ENCODE measurements around the gene SREBF2.
A peak's percentile ranks its signal among the peaks of the same experiment; 100 is the strongest.

SREBF2 gene

GRCh38 chr22:41820447-41820846 is 12.5 kb upstream of the SREBF2 start:
- Histone ChIP-seq H3K9ac (ENCODE audit: low read depth, low read length, poor library complexity) (no peak overlapping the region), H2AFZ (ENCODE audit: low read length) (no peak overlapping the region), H3K18ac (ENCODE audit: low read length) (no peak overlapping the region), H3K9me3 (replicated peaks in 1 of 2; ENCODE audit: control insufficient read depth in 2 of 2, insufficient read depth in 1 of 2, low read depth in 1 of 2, low read length in 2 of 2) (no peaks in the 10 kb centered on the region), H3K14ac (ENCODE audit: low read length) (no peak overlapping the region), H3K27me3 (ENCODE audit: control insufficient read depth in 3 of 3, insufficient read depth in 3 of 3, low read depth in 1 of 3, low read length in 3 of 3) (no peaks in the 10 kb centered on the region), H3K4me2 (ENCODE audit: insufficient read depth, low read length, poor library complexity, severe bottlenecking) (no peak overlapping the region), H2BK15ac (ENCODE audit: low read length) (no peak overlapping the region), H4K8ac (ENCODE audit: low read depth, low read length) (no peak overlapping the region), H3K27ac (replicated peaks; ENCODE audit: low read length) (no peak overlapping the region), H3K4ac (ENCODE audit: low read length) (no peak overlapping the region), H3K36me3 (replicated peaks in 1 of 2; ENCODE audit: control insufficient read depth in 2 of 2, insufficient read depth in 2 of 2, low read length in 2 of 2) (peaks cover 14 to 50% of the 10 kb centered on the region in 2 donors), H4K91ac (ENCODE audit: low read depth, low read length, poor library complexity) (no peak overlapping the region), H3K23ac (ENCODE audit: low read depth, low read length, poor library complexity) (no peak overlapping the region), H2BK120ac (ENCODE audit: low read depth, low read length) (no peak overlapping the region), H2AK5ac (ENCODE audit: low read depth, low read length) (no peak overlapping the region), H2BK12ac (ENCODE audit: low read length) (no peak overlapping the region), H3K79me1 (ENCODE audit: low read depth, low read length) (no peaks in the 10 kb centered on the region), H2BK5ac (ENCODE audit: low read length) (no peak overlapping the region), H3K4me3 (ENCODE audit: low read length in 2 of 2) (no peak overlapping the region), H3K4me1 (ENCODE audit: control insufficient read depth in 2 of 2, insufficient read depth in 1 of 2, low read depth in 1 of 2, low read length in 2 of 2) (peaks cover 7 to 20% of the 10 kb centered on the region in 2 donors)
- no CpG with 5 or more reads among the region's 5 CpGs for WGBS, 2 donors (ENCODE audit: extremely low coverage in 2 of 2, insufficient read length in 2 of 2, insufficient replicate concordance in 1 of 2)
- no peak for DNase-seq (ENCODE audit: low spot score)

GRCh38 chr22:41821471-41822316 is 11.2 kb upstream of the SREBF2 start:
- Histone ChIP-seq H3K79me1 (ENCODE audit: low read depth, low read length) (no peaks in the 10 kb centered on the region), H2BK15ac (ENCODE audit: low read length) (no peak overlapping the region), H2BK12ac (ENCODE audit: low read length) (no peak overlapping the region), H4K91ac (ENCODE audit: low read depth, low read length, poor library complexity) (no peak overlapping the region), H3K9me3 (replicated peaks in 1 of 2; ENCODE audit: control insufficient read depth in 2 of 2, insufficient read depth in 1 of 2, low read depth in 1 of 2, low read length in 2 of 2) (no peaks in the 10 kb centered on the region), H4K8ac (ENCODE audit: low read depth, low read length) (no peak overlapping the region), H3K27ac (replicated peaks; ENCODE audit: low read length) (no peak overlapping the region), H2AK5ac (ENCODE audit: low read depth, low read length) (no peak overlapping the region), H2BK5ac (ENCODE audit: low read length) (no peak overlapping the region), H3K4ac (ENCODE audit: low read length) (no peak overlapping the region), H3K27me3 (ENCODE audit: control insufficient read depth in 3 of 3, insufficient read depth in 3 of 3, low read depth in 1 of 3, low read length in 3 of 3) (no peaks in the 10 kb centered on the region), H3K14ac (ENCODE audit: low read length) (no peak overlapping the region), H3K9ac (ENCODE audit: low read depth, low read length, poor library complexity) (no peak overlapping the region), H3K4me3 (ENCODE audit: low read length in 2 of 2) (peak overlapping the region in 1 of 2 donors; percentile 23), H2AFZ (ENCODE audit: low read length) (no peak overlapping the region), H3K4me2 (ENCODE audit: insufficient read depth, low read length, poor library complexity, severe bottlenecking) (no peak overlapping the region), H3K23ac (ENCODE audit: low read depth, low read length, poor library complexity) (no peak overlapping the region), H3K18ac (ENCODE audit: low read length) (peak overlapping the region; percentile 3), H2BK120ac (ENCODE audit: low read depth, low read length) (no peak overlapping the region), H3K36me3 (replicated peaks in 1 of 2; ENCODE audit: control insufficient read depth in 2 of 2, insufficient read depth in 2 of 2, low read length in 2 of 2) (peaks cover 11 to 51% of the 10 kb centered on the region in 2 donors), H3K4me1 (ENCODE audit: control insufficient read depth in 2 of 2, insufficient read depth in 1 of 2, low read depth in 1 of 2, low read length in 2 of 2) (peaks cover 13 to 28% of the 10 kb centered on the region in 2 donors)
- no CpG with 5 or more reads among the region's 12 CpGs for WGBS, 2 donors (ENCODE audit: extremely low coverage in 2 of 2, insufficient read length in 2 of 2, insufficient replicate concordance in 1 of 2)
- no peak for DNase-seq (ENCODE audit: low spot score)

- Histone ChIP-seq H3K4ac (ENCODE audit: low read length) (no peak overlapping the region), H3K36me3 (replicated peaks in 1 of 2; ENCODE audit: control insufficient read depth in 2 of 2, insufficient read depth in 2 of 2, low read length in 2 of 2) (peaks cover 11 to 49% of the 10 kb centered on the region in 2 donors), H3K4me1 (ENCODE audit: control insufficient read depth in 2 of 2, insufficient read depth in 1 of 2, low read depth in 1 of 2, low read length in 2 of 2) (peaks cover 17 to 32% of the 10 kb centered on the region in 2 donors), H3K4me2 (ENCODE audit: insufficient read depth, low read length, poor library complexity, severe bottlenecking) (no peak overlapping the region), H3K9ac (ENCODE audit: low read depth, low read length, poor library complexity) (no peak overlapping the region), H3K9me3 (replicated peaks in 1 of 2; ENCODE audit: control insufficient read depth in 2 of 2, insufficient read depth in 1 of 2, low read depth in 1 of 2, low read length in 2 of 2) (no peaks in the 10 kb centered on the region), H3K18ac (ENCODE audit: low read length) (no peak overlapping the region), H4K91ac (ENCODE audit: low read depth, low read length, poor library complexity) (no peak overlapping the region), H2BK120ac (ENCODE audit: low read depth, low read length) (no peak overlapping the region), H3K23ac (ENCODE audit: low read depth, low read length, poor library complexity) (no peak overlapping the region), H2BK12ac (ENCODE audit: low read length) (no peak overlapping the region), H3K4me3 (ENCODE audit: low read length in 2 of 2) (no peak overlapping the region), H3K27ac (replicated peaks; ENCODE audit: low read length) (no peak overlapping the region), H2BK15ac (ENCODE audit: low read length) (no peak overlapping the region), H4K8ac (ENCODE audit: low read depth, low read length) (no peak overlapping the region), H3K79me1 (ENCODE audit: low read depth, low read length) (no peaks in the 10 kb centered on the region), H2AFZ (ENCODE audit: low read length) (no peak overlapping the region), H2BK5ac (ENCODE audit: low read length) (no peak overlapping the region), H2AK5ac (ENCODE audit: low read depth, low read length) (no peak overlapping the region), H3K14ac (ENCODE audit: low read length) (no peak overlapping the region), H3K27me3 (ENCODE audit: control insufficient read depth in 3 of 3, insufficient read depth in 3 of 3, low read depth in 1 of 3, low read length in 3 of 3) (no peaks in the 10 kb centered on the region)
- DNase-seq (ENCODE audit: low spot score) = no peak
- no CpG with 5 or more reads among the region's 3 CpGs for WGBS, 2 donors (ENCODE audit: extremely low coverage in 2 of 2, insufficient read length in 2 of 2, insufficient replicate concordance in 1 of 2)
Measured at GRCh38 chr22:41822317-41823057, 10.4 kb upstream of the SREBF2 start.

- H4K8ac ChIP-seq (ENCODE audit: low read depth, low read length) = no peak overlapping the region
- H3K27me3 ChIP-seq (ENCODE audit: control insufficient read depth in 3 of 3, insufficient read depth in 3 of 3, low read depth in 1 of 3, low read length in 3 of 3) = no peaks in the 10 kb centered on the region
- no peak overlapping the region for H3K9ac ChIP-seq (ENCODE audit: low read depth, low read length, poor library complexity)
- H3K36me3 ChIP-seq (replicated peaks in 1 of 2; ENCODE audit: control insufficient read depth in 2 of 2, insufficient read depth in 2 of 2, low read length in 2 of 2) = peaks cover 11 to 43% of the 10 kb centered on the region in 2 donors
- no peaks in the 10 kb centered on the region for H3K79me1 ChIP-seq (ENCODE audit: low read depth, low read length)
- no peak overlapping the region for H2BK12ac ChIP-seq (ENCODE audit: low read length)
- H3K4me2 ChIP-seq (ENCODE audit: insufficient read depth, low read length, poor library complexity, severe bottlenecking) = no peak overlapping the region
- H3K14ac ChIP-seq (ENCODE audit: low read length) = no peak overlapping the region
- no peak overlapping the region for H3K4ac ChIP-seq (ENCODE audit: low read length)
- H2AFZ ChIP-seq (ENCODE audit: low read length) = no peak overlapping the region
- no peak overlapping the region for H3K27ac ChIP-seq (replicated peaks; ENCODE audit: low read length)
- H3K23ac ChIP-seq (ENCODE audit: low read depth, low read length, poor library complexity) = peak overlapping the region; percentile 66
- H3K4me1 ChIP-seq (ENCODE audit: control insufficient read depth in 2 of 2, insufficient read depth in 1 of 2, low read depth in 1 of 2, low read length in 2 of 2) = peaks cover 24 to 32% of the 10 kb centered on the region in 2 donors
- peak overlapping the region; percentile 39 for H2AK5ac ChIP-seq (ENCODE audit: low read depth, low read length)
- no peak for DNase-seq (ENCODE audit: low spot score)
- H2BK5ac ChIP-seq (ENCODE audit: low read length) = no peak overlapping the region
- no peaks in the 10 kb centered on the region for H3K9me3 ChIP-seq (replicated peaks in 1 of 2; ENCODE audit: control insufficient read depth in 2 of 2, insufficient read depth in 1 of 2, low read depth in 1 of 2, low read length in 2 of 2)
- H3K4me3 ChIP-seq (ENCODE audit: low read length in 2 of 2) = no peak overlapping the region
- H2BK15ac ChIP-seq (ENCODE audit: low read length) = no peak overlapping the region
- no peak overlapping the region for H2BK120ac ChIP-seq (ENCODE audit: low read depth, low read length)
- no CpG with 5 or more reads among the region's 6 CpGs for WGBS, 2 donors (ENCODE audit: extremely low coverage in 2 of 2, insufficient read length in 2 of 2, insufficient replicate concordance in 1 of 2)
- no peak overlapping the region for H4K91ac ChIP-seq (ENCODE audit: low read depth, low read length, poor library complexity)
- peak overlapping the region; percentile 29 for H3K18ac ChIP-seq (ENCODE audit: low read length)
Measured at GRCh38 chr22:41823797-41824196, 9.1 kb upstream of the SREBF2 start.
